Transverse colon (tissue), 3 donors: ENCODE data around the gene ASAP3.

ENCODE experiments used
- POLR2A ChIP-seq: fragments of 450-650 bp; IDR thresholded peaks from one replicate; pipeline ENCODE4 v1.6.1; 2016; ENCODE audit warnings: antibody characterized with exemption, mild to moderate bottlenecking, moderate library complexity
- TF ChIP-seq, protein P1 (sequence below), 5 experiments: fragments of 200-600 bp in 3 of 5; fragments of 450-650 bp in 2 of 5; sonication (generic) in 3 of 5; IDR thresholded peaks; 1 replicate in 2 of 5; 2 replicates in 3 of 5; pipeline ENCODE4 v1.5.1; 2016 to 2017; ENCODE audit warnings: antibody characterized with exemption in 5 of 5, inconsistent platforms in 3 of 5, mild to moderate bottlenecking in 2 of 5, moderate library complexity in 1 of 5

GRCh38 chr1:23463286-23463685 is 20.7 kb downstream of the ASAP3 start:
- TF ChIP-seq, protein P1, sequence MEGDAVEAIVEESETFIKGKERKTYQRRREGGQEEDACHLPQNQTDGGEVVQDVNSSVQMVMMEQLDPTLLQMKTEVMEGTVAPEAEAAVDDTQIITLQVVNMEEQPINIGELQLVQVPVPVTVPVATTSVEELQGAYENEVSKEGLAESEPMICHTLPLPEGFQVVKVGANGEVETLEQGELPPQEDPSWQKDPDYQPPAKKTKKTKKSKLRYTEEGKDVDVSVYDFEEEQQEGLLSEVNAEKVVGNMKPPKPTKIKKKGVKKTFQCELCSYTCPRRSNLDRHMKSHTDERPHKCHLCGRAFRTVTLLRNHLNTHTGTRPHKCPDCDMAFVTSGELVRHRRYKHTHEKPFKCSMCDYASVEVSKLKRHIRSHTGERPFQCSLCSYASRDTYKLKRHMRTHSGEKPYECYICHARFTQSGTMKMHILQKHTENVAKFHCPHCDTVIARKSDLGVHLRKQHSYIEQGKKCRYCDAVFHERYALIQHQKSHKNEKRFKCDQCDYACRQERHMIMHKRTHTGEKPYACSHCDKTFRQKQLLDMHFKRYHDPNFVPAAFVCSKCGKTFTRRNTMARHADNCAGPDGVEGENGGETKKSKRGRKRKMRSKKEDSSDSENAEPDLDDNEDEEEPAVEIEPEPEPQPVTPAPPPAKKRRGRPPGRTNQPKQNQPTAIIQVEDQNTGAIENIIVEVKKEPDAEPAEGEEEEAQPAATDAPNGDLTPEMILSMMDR (IDR thresholded peaks at IDR 0.05), result no peak
- no peak for TF ChIP-seq POLR2A
